Measurements from ENCODE around the gene EAF2. TPM values are rescaled to one million over a fixed set of nuclear protein-coding genes. Genes with fewer than 3 reads are reported as not detected.

Gene EAF2
- total and polyA plus RNA-seq, 2 donors (not counting 3 experiments of a cell fraction or from before 2014, with no cell fraction given) = 0.63 to 1.5 TPM

- Histone ChIP-seq H3K27ac (ENCODE audit: insufficient read depth, low read depth, low read length) (no peak overlapping the region), H3K36me3 (ENCODE audit: control insufficient read depth in 2 of 2, extremely low read depth in 1 of 2, insufficient read depth in 2 of 2, low read length in 2 of 2) (peaks cover 0 to 3% of the 10 kb centered on the region in 2 experiments), H3K27me3 (ENCODE audit: control insufficient read depth in 2 of 2, insufficient read depth in 2 of 2, low read length in 2 of 2) (no peaks in the 10 kb centered on the region), H3K4me1 (ENCODE audit: control insufficient read depth, extremely low read depth, insufficient read depth, low read length) (no peaks in the 10 kb centered on the region), H3K9ac (replicated peaks; ENCODE audit: extremely low read depth, insufficient read depth, low read length) (no peak overlapping the region), H3K4me2 (ENCODE audit: insufficient read depth, low read length) (no peak overlapping the region), H3K9me3 (replicated peaks; ENCODE audit: control insufficient read depth, insufficient read depth, low read length) (no peaks in the 10 kb centered on the region), H3K9me1 (replicated peaks; ENCODE audit: control insufficient read depth, extremely low read depth, insufficient read depth, low read length) (no peaks in the 10 kb centered on the region), H4K20me1 (replicated peaks; ENCODE audit: control insufficient read depth, extremely low read depth, insufficient read depth, low read length) (no peaks in the 10 kb centered on the region), H3K79me2 (ENCODE audit: control insufficient read depth, insufficient read depth, low read length) (no peaks in the 10 kb centered on the region), H2AFZ (ENCODE audit: low read depth, low read length) (no peak overlapping the region), H3K4me3 (replicated peaks in 1 of 3; ENCODE audit: insufficient read depth in 1 of 3, low read depth in 1 of 3, low read length in 3 of 3) (no peak overlapping the region)
- BruUV-seq (replicated peaks) = no TSS peak
- FAIRE-seq (no peak), DNase-seq (ENCODE audit: low read depth, low spot score) (no peak)
- intact Hi-C loops (cut with micrococcal nuclease) (no loop called here), dilution Hi-C loops (cut with MboI; ENCODE audit: extremely low pct_ligation_motif_present, low sequenced_read_pairs) (no loop called here)
- POLR2A ChIA-PET = no interaction called here
- no peak for TF ChIP-seq MAX (IDR thresholded peaks at IDR 0.05; ENCODE audit: insufficient read depth, insufficient read length)
- no peak for TF ChIP-seq FOS (IDR thresholded peaks at IDR 0.05; ENCODE audit: borderline replicate concordance, insufficient read depth, low read length)
- TF ChIP-seq CTCF (IDR thresholded peaks at IDR 0.05; ENCODE audit: extremely low read depth in 1 of 2, insufficient read depth in 1 of 2, low read depth in 1 of 2, low read length in 2 of 2) = no peak
- no peak for TF ChIP-seq MYC (IDR thresholded peaks at IDR 0.05; ENCODE audit: low read depth, low read length)
- no peak for TF ChIP-seq EZH2 (IDR thresholded peaks at IDR 0.05; ENCODE audit: borderline replicate concordance, low read depth, low read length, severe bottlenecking)
- no peak for TF ChIP-seq POLR2A (IDR thresholded peaks at IDR 0.05; ENCODE audit: low read depth, low read length)
- TF ChIP-seq POLR2AphosphoS5 (IDR thresholded peaks at IDR 0.05; ENCODE audit: insufficient read depth, low read depth, low read length) = no peak
- no peak for TF ChIP-seq GATA2 (IDR thresholded peaks at IDR 0.05; ENCODE audit: insufficient read depth, insufficient read length, low read depth, low read length)
- no peak for TF ChIP-seq JUN (IDR thresholded peaks at IDR 0.05; ENCODE audit: borderline replicate concordance, insufficient read depth, insufficient read length, low read depth)
- CTCF ChIA-PET = interaction anchor here (0.9 kb wide), 1 partner anchor 8 kb away, joined by 3 read pairs; no protein-coding TSS in a partner anchor
These were observed 41.9 kb upstream of the EAF2 start for GRCh38 chr3:121793078-121793477.
